ENCODE results near the gene RCE1.

The RCE1 gene

DNA sequence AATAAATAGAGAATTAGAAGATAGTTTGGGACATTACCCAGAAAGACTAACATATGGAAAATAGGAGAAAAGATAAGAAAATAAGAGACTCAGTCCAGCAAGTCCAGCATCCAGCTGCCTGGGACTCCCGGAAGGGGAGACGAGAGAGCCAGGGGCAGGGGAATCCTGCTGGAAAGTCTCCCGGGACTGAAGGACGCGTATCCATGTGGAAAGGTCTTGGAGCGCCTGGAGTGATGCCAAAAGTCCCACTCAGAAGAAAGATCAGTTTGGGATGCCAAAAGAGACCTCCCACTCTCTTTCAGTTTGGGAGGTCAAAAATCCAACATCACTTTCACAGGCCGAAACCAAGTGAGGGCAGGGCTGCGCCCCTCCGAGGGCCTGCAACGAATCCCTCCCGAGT lies 44.3 kb downstream of the RCE1 start:
- no peak for DNase-seq (ENCODE audit: low spot score)

DNA sequence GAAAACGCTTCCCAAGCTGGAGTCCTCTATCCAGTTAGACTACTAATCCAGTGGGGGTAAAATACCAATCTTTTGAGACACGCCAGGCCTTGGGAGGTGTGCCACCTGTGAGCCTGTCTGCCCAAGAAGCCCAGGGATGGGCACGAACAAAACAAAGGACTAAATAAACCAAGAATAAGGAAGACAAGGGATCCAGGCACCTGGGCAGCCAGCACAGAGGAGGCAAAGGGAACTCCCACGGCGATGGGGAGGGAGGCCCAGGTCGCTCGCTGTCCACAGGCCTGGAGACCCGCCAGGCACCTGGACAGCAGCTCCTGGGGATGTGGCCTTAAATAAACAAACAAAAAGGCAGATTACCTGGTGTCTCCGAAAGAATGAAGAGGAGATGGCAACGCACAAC lies 45.0 kb downstream of the RCE1 start:
- DNase-seq (ENCODE audit: low spot score), result no peak

- no peak for DNase-seq (ENCODE audit: low spot score)
Observed at GRCh38 chr11:66889960-66890359, 46.7 kb downstream of the RCE1 start.

- no peak for DNase-seq (ENCODE audit: low spot score)
Observed at GRCh38 chr11:66891851-66892660, 48.8 kb downstream of the RCE1 start.

- no peak for DNase-seq (ENCODE audit: low spot score)
Observed at GRCh38 chr11:66892911-66893310, 49.7 kb downstream of the RCE1 start.

DNA sequence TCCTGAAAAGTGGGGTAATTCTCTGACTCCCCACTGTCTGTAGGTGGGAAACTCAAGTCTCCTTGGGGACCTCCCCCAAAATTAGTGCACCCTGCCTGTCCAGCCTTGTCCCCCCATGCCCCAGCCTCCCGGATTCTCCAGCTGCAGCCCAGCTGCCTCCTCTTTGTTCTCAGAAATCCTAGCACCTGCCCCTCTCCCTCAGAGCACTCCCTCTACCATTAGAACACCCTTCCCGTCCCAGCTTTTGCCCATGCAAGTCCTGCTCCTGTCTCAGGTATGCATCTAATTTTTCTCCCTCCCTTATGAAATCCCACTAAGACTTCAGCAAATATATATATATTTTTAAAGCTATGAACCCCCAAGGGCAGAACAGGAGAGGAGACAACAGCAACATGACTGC lies 50.9 kb downstream of the RCE1 start:
- DNase-seq (ENCODE audit: low spot score), result no peak

All from Ammon's horn (tissue), 1 donor.